ENCODE measurements around the gene E2F7. TPM values are rescaled to one million over a fixed set of nuclear protein-coding genes. Genes with fewer than 3 reads are reported as not detected.

E2F7 gene
- total RNA-seq, 2 experiments from 2014 or later = 3.0 to 5.3 TPM

DNA sequence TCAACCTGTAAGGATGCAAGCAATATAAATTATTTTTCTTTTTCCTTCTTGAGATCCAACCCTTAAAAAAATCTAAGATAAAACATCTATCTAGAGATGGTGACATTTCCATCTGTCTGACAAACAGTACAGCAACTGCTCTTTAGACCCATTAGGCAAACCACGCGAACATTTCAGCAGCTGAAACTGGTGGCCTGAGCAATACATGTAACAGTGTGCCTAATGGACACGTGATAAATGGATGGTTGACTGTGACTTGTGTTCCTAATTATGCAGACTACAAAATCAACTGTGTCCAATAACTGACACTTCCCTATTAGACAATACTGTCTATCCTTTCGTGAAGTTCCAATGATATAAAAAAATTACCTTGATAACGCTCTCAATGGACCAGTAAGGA lies 18.9 kb downstream of the E2F7 start:
- Mint-ChIP-seq H3K36me3 (ENCODE audit: low read depth) (peaks cover 2% of the 10 kb centered on the region), H3K9me3 (no peaks in the 10 kb centered on the region), H3K27me3 (no peaks in the 10 kb centered on the region), H3K4me3 (no peak overlapping the region), H3K4me1 (ENCODE audit: low read depth) (peaks cover 3% of the 10 kb centered on the region), H3K27ac (no peak overlapping the region)
- ChIA-PET CTCF (interaction anchor here (1.1 kb wide), 1 partner anchor 14 kb away, joined by 3 read pairs; no protein-coding TSS in a partner anchor), POLR2A (no interaction called here)
- intact Hi-C loops (cut with micrococcal nuclease) = loop anchor here (5.0 kb wide), 1 partner anchor 276 kb away; no protein-coding TSS in a partner anchor
- TF ChIP-seq, protein P1, sequence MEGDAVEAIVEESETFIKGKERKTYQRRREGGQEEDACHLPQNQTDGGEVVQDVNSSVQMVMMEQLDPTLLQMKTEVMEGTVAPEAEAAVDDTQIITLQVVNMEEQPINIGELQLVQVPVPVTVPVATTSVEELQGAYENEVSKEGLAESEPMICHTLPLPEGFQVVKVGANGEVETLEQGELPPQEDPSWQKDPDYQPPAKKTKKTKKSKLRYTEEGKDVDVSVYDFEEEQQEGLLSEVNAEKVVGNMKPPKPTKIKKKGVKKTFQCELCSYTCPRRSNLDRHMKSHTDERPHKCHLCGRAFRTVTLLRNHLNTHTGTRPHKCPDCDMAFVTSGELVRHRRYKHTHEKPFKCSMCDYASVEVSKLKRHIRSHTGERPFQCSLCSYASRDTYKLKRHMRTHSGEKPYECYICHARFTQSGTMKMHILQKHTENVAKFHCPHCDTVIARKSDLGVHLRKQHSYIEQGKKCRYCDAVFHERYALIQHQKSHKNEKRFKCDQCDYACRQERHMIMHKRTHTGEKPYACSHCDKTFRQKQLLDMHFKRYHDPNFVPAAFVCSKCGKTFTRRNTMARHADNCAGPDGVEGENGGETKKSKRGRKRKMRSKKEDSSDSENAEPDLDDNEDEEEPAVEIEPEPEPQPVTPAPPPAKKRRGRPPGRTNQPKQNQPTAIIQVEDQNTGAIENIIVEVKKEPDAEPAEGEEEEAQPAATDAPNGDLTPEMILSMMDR (IDR thresholded peaks at IDR 0.05) = no peak
- DNase-seq (no peak), ATAC-seq (no peak)

DNA sequence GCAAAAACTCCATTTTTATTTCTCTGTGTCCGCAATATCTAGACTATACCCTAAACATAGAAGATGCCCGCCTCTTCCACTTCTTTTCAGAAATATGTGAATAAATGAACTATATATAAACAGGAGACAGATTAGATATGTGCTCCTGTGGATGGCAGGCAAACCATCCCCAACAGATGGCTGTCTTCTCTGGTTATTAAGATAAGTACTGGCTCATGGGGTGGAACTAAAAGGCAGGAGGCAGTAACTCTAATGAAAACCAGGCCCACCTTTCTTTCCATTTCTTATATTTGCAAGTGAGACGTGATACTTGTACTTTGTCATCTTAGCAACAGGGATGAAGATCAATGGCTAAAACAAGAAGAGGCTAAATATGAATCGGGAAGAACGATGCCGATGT lies 20.2 kb downstream of the E2F7 start:
- no peak for DNase-seq
- intact Hi-C loops (cut with micrococcal nuclease) = loop anchor here (5.0 kb wide), 1 partner anchor 277 kb away; no protein-coding TSS in a partner anchor
- H3K27ac Mint-ChIP-seq = no peak overlapping the region

DNA sequence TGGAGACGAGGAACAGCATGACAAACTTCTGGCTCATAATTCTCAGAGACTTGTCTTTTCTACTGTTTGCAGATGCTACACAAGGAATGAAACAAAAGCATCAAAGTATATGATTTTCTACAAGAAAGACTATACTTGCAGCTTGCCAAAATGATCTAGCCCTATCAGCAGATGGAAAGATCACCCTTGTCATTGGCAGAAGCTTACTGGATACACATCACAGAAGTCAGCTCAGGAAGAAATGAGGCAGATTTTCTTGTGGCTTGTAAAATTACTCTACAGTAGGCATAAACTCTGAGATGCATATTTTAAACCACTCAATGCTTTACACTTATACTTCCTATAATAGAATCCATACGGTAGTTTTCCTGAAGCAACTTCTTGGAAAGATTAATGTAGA lies 20.6 kb downstream of the E2F7 start:
- POLR2A ChIA-PET = no interaction called here
- DNase-seq = no peak
- no peaks in the 10 kb centered on the region for H3K4me1 Mint-ChIP-seq (ENCODE audit: low read depth)
- CTCF ChIA-PET = no interaction called here
- peaks cover 2% of the 10 kb centered on the region for H3K36me3 Mint-ChIP-seq (ENCODE audit: low read depth)
- intact Hi-C loops (cut with micrococcal nuclease) = loop anchor here (5.0 kb wide), 1 partner anchor 278 kb away; no protein-coding TSS in a partner anchor
- TF ChIP-seq, protein P1 (IDR thresholded peaks at IDR 0.05) = no peak
- no peak for ATAC-seq
- H3K4me3 Mint-ChIP-seq = no peak overlapping the region
- H3K9me3 Mint-ChIP-seq = no peaks in the 10 kb centered on the region
- H3K27ac Mint-ChIP-seq = no peak overlapping the region
- no peaks in the 10 kb centered on the region for H3K27me3 Mint-ChIP-seq

More for the DNA sequence above, 20.2 kb downstream of the E2F7 start:
- Mint-ChIP-seq H3K4me3 (no peak overlapping the region), H3K9me3 (no peaks in the 10 kb centered on the region), H3K27me3 (no peaks in the 10 kb centered on the region), H3K4me1 (ENCODE audit: low read depth) (peaks cover 3% of the 10 kb centered on the region), H3K36me3 (ENCODE audit: low read depth) (peaks cover 2% of the 10 kb centered on the region)
- TF ChIP-seq, protein P1 (IDR thresholded peaks at IDR 0.05) = no peak
- CTCF ChIA-PET = no interaction called here
- POLR2A ChIA-PET = no interaction called here
- ATAC-seq = no peak

DNA sequence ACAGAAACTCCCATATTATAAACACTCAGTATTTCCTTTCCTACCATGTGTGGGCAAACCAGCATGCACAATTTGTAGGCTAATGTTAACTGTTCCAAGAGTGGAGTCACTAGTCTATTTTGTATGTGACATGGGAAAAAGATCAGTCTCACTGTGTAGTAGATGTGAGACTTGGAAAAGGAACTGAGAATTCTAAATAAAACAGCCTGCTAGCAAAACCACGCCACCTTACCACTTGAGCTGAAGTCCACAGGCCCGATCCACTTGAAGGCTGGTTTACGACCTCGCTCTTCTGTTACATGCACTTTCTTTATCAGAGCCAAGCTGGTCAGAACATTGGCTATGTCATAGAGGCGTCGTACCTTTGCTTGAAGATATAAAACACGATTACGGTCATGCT lies 22.5 kb downstream of the E2F7 start:
- DNase-seq (no peak), ATAC-seq (no peak)
- TF ChIP-seq, protein P1 (IDR thresholded peaks at IDR 0.05) = no peak
- no peaks in the 10 kb centered on the region for H3K36me3 Mint-ChIP-seq (ENCODE audit: low read depth)
- H3K9me3 Mint-ChIP-seq = peaks cover 5% of the 10 kb centered on the region
- no peaks in the 10 kb centered on the region for H3K27me3 Mint-ChIP-seq
- POLR2A ChIA-PET = no interaction called here
- no peak overlapping the region for H3K4me3 Mint-ChIP-seq
- H3K27ac Mint-ChIP-seq = no peak overlapping the region
- no peaks in the 10 kb centered on the region for H3K4me1 Mint-ChIP-seq (ENCODE audit: low read depth)
- intact Hi-C loops (cut with micrococcal nuclease) = no loop called here
- CTCF ChIA-PET = interaction anchor here (0.7 to 1.5 kb wide), 2 partner anchors 18 to 32 kb away, joined by 3 to 7 read pairs; no protein-coding TSS in a partner anchor

DNA sequence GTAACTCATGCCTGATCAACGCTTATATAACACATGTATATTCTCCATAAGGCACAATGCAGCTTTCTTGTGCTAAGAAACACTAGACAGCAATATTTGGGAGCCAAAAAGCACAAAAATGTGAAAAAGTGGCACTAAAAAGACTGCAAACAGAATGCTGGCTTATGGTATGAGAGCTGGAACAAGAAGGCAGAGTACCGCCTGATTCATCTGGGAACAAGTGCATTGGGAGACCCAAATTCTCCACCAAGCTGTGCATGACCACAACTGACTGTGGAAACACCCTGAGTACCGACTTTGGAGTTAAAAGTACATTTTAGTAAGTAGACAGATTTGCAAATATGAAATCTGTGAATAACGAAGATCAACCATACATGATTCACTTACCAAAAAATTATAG lies 25.1 kb downstream of the E2F7 start:
- ATAC-seq (no peak), DNase-seq (no peak)
- ChIA-PET CTCF (interaction anchor here (2.6 kb wide), 1 partner anchor 10 kb away, joined by 15 read pairs; no protein-coding TSS in a partner anchor), POLR2A (no interaction called here)
- no peaks in the 10 kb centered on the region for H3K4me1 Mint-ChIP-seq (ENCODE audit: low read depth)
- H3K27me3 Mint-ChIP-seq = no peaks in the 10 kb centered on the region
- TF ChIP-seq, protein P1 (IDR thresholded peaks at IDR 0.05) = no peak
- no peak overlapping the region for H3K4me3 Mint-ChIP-seq
- peaks cover 7% of the 10 kb centered on the region for H3K9me3 Mint-ChIP-seq
- H3K36me3 Mint-ChIP-seq (ENCODE audit: low read depth) = peaks cover 4% of the 10 kb centered on the region
- intact Hi-C loops (cut with micrococcal nuclease) = no loop called here
- no peak overlapping the region for H3K27ac Mint-ChIP-seq
